Measurements from ENCODE around the gene ARID5B.

Gene ARID5B, protein sequence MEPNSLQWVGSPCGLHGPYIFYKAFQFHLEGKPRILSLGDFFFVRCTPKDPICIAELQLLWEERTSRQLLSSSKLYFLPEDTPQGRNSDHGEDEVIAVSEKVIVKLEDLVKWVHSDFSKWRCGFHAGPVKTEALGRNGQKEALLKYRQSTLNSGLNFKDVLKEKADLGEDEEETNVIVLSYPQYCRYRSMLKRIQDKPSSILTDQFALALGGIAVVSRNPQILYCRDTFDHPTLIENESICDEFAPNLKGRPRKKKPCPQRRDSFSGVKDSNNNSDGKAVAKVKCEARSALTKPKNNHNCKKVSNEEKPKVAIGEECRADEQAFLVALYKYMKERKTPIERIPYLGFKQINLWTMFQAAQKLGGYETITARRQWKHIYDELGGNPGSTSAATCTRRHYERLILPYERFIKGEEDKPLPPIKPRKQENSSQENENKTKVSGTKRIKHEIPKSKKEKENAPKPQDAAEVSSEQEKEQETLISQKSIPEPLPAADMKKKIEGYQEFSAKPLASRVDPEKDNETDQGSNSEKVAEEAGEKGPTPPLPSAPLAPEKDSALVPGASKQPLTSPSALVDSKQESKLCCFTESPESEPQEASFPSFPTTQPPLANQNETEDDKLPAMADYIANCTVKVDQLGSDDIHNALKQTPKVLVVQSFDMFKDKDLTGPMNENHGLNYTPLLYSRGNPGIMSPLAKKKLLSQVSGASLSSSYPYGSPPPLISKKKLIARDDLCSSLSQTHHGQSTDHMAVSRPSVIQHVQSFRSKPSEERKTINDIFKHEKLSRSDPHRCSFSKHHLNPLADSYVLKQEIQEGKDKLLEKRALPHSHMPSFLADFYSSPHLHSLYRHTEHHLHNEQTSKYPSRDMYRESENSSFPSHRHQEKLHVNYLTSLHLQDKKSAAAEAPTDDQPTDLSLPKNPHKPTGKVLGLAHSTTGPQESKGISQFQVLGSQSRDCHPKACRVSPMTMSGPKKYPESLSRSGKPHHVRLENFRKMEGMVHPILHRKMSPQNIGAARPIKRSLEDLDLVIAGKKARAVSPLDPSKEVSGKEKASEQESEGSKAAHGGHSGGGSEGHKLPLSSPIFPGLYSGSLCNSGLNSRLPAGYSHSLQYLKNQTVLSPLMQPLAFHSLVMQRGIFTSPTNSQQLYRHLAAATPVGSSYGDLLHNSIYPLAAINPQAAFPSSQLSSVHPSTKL

DNA sequence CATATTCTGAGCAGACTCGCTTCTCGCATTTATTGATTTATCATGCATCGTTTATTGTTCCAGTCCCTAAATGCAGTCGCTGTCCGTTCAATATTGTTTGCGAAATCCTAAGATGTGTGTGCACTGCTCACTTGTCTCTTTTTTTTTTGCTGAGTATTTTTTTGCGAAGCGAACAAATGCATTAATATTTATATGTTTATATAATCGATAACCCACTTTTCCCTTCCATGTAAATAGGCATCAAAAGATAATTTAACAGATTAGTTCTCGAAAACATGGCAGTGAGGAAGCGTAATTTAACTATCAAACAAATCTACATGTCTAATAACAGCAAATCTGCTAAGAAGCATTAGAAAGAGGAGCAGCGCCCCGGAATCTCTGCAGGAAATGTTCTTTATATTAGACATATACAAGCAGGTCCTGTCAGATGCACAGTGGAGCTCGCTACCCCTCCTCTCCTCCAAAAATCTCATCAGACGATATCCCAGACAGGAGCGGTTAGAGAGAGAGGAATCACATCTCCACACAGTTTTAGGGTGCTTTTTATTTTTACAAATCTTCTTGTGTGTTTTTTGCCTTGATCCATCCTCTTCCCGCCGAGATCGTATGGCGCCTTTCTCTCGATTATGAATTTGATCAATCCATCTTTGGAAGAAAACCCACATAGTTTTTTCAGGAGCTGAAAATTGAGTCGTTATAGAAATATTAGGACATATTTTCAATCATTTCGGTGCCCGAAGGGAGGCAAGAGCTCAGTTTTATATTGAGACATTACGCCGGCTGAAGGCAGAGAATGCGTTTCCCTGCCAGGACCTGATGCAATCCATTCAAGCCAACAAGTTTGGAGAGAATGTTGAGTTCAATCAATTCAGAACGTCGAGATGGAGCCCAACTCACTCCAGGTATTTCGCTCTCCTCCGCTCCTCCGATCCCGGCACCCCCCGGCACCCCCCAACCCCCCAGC is at the start of gene ARID5B:
Gene ARID5B (plus strand): TSS at position 871 of the 964 bp plus-strand sequence. CDS start 11 bp downstream, at position 882.
- peak; percentile 6 to 46 for DNase-seq

DNA sequence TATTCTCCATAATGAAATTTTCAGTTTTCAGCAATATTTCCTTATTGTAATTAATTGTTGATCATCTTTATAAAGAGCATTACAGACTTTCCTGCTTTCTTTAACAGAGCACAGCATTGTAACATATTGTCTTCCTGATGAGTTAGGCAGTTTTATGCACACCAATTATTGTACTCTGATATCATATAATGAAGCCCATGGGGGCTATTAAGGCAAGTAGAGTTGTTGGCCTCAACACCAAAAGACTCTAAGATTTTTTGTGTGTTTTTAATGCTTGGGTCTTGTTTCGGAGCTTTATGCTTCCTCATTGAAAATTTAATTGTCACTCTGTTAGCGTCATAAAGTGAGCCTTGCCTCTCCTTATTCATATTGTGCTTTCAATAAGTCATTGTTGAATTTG is 49.2 kb upstream of the ARID5B start:
- DNase-seq: no peak

DNA sequence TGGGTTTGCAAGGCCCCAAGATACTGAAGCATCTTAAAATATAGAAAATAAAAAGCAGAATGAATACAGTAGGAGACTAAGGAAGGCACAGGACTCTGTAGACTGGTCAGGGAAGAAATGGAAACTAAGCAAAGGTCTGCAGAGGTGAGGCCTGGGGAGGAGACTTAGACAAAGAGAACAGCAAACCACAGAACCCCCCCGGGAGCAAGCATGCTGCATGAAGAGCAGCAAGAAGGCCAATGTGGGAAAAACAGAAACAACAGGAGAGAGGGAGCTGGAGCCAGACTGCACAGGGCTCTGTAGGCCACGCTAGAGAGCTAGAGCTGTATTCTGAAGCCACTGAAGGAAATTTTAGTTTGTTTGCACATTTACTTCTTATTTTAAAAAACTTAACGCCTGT is 45.7 kb upstream of the ARID5B start:
- DNase-seq: no peak

DNA sequence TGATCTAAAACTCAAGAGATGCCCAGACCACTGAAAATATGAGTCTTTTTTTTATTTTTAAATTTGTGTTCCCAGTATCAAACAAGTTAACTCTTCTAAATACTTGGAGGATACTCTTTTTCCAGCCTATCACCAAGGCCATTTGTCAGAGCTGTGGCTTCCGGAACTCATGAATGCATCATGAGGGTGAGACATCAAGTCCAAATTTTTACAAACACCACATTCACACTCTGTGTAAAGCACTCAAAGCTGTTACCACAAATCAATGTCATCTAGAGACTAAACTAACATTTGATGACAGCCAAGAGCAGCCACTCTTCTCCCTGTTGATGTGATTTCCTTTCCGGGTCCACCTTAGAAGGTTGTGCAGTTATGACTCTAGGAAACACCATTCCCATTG is 43.8 kb upstream of the ARID5B start:
- DNase-seq: no peak

DNA sequence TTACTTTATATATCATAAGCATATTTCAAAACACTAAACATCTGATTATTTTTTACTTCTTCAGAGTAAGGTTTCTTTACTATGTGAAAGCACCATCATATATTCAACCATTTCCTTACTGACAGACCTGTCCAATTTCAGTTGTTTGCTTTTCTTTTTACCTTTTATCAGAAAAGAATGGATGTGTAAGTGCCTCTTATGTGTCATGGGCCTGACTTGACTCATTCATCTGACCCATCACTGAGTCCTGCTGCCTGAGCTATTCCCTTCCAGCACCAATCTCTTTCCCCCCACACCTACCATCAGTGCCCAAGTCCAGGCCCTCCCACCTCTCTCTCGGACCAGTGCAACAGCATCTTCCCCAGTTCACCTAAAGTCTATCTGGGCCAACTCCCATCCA is 41.7 kb upstream of the ARID5B start:
- DNase-seq: no peak

DNA sequence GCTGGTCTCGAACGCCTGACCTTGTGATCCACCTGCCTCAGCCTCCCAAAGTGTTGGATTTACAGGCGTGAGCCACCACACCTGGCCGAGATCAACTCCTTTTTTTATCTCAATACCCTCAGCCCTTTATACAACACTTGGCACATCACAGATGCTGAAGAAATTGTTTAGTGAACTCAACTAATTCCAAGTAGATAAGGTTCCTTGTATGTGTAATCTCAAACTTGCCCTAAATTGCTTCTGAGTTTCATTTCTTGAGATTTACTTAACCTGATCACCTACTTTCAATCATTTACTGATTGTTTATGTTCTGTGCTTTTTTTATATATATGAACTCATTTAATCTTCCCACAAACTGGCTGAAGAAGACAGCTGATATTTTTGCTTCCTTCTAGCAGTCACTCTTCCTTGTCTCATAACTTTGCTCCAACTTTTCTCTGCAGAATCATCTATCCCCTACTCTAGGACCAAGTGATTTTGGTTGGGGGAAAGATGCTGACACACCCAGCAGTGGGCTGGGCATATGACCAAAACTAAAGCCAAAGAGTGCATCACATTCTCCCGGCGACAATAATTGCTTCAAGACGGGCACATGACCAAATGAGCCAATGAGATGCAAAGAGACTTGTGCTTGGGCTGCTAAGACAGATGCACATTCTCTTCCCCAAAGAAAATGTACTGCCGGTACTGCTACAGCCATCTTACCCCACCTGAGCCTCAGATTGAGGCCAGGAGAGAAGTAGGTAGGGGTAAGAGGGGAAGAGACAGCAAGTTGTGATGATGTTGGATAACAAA is 40.3 kb upstream of the ARID5B start:
- no peak for DNase-seq

DNA sequence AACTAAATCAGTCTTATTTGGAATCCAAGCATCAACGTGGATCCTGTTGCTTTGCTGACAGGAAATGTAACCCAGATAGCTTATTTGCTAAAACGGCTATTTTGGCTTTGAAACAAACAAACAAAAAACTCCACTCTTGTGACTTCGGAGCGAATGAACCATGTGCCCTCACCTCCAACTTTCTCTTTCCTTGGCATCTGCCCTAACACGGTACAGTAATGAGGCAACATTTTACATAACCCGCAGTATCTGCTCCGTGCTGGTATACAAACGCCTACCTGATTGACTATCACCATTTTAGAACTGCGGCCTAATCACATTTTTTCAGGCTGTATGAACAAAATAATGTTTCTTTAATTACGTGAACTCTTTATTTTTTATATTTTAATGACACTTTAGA is 37.5 kb upstream of the ARID5B start:
- DNase-seq: no peak

DNA sequence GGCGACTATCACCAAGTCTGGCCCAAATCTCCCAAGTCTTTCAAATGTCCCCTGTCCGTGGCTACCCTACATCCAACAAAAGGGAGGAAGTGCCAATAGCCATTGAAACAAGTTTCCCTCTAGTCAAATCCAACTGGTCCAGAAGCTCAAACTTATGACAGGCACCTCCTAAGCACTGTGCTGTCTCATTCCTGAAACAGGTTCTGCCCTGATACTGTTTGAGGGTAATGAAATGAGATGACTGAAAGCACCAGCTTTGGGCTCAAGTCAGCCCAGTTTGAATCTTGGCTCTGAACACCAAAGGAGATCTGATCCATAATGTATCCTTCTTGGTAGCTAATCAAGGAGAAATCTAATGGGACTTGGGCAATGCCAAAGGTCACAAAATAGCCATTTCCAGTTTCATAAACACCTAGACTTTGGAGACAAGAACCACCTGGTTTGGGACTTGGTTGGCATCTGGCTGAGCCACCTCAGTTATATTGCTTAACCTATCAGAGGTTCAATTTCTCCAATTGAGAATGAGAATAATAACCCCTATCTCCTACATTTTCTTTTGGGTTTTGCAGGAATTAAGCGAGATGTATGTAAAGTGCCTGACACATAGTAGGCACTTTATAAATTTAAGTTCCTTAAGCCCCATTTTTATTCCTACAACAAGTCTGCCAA is 34.7 kb upstream of the ARID5B start:
- no peak for DNase-seq

DNA sequence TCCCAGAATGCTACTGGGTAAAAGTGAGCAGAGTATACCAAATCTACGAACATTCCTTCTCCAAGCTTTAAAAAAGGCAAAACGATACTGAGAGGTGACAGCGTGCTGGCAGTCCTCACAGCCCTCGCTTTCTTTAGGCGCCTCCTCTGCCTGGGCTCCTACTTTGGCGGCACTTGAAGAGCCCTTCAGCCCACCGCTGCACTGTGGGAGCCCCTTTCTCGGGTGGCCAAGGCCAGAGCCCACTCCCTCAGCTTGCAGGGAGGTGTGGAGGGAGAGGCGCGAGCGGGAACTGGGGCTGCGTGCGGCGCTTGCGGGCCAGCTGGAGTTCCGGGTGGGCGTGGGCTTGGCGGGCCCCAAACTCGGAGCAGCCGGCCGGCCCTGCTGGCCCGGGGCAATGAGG is 34.1 kb upstream of the ARID5B start:
- peak in 1 of 2 donors; percentile 7 for DNase-seq

DNA sequence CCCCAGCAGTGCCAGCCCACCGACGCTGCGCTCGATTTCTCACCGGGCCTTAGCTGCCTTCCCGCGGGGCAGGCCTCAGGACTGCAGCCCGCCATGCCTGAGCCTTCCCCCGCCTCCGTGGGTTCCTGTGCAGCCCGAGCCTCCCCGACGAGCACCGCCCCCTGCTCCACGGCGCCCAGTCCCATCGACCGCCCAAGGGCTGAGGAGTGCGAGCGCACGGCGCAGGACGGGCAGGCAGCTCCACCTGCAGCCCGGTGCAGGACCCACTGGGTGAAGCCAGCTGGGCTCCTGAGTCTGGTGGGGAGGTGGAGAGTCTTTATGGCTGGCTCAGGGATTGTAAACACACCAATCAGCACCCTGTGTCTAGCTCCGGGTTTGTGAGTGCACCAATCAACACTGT is 33.7 kb upstream of the ARID5B start:
- peak in 1 of 2 donors; percentile 50 for DNase-seq

DNA sequence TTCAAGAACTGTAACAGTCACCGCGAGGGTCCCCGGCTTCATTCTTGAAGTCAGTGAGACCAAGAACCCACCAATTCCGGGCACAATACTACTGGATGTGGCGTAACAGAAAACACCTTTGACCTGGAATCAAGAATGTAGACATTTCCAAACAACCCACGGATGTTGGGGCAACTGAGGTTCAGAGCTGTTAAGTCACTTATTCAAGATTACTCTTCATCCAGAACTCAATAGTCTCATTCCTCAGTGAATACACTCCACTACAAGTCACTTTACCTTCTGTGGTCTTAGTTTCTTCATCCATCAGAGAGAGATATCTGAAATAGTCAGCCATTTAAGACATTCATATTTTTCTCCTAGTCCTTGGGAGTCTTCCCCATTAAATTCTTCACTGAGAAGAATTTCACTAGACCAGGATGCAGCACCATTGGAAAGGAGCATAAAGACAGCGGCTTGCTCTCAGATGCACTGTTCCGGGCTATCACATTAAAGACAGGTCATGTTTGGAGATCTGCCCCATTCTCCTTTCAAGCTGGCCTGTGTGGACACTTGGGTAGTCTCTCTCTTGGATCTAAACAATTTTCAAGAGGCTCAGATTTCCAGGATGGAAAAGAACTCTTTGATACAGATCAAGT is 32.3 kb upstream of the ARID5B start:
- no peak for DNase-seq

DNA sequence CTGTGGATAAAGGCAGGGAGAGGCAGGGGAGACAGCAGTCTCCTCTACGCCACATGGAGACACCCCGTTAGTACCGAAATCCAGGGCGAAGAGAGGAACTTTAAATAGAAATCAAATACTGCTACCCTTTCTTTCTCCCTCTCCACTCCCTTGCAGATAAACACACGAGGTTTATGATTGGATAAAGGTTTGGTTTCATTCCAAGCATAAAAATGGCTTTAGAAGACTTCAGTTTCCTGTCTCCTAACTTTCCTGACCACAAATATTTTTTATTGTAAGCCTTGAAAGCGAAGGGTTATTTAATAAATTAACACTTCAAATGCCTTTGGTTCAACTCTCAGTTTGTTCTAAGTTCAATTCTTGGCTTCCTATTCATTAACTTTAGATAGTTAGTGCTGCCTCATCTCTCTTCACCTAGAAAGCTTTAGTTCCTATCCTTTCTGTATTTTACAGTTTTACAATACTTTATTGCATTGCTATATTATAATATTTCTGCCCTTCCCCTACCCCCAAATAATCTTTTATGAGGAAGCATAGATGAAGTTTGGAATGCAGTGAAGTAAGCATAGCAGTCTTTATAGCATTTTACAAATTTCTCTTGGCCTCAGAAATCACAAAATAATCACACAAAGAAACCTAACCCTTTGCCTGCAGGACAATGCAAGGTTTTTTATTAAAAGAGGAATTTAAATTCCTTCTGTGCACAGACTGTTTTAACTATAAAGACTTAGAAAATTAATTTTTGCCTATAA is 31.5 kb upstream of the ARID5B start:
- no peak for DNase-seq

DNA sequence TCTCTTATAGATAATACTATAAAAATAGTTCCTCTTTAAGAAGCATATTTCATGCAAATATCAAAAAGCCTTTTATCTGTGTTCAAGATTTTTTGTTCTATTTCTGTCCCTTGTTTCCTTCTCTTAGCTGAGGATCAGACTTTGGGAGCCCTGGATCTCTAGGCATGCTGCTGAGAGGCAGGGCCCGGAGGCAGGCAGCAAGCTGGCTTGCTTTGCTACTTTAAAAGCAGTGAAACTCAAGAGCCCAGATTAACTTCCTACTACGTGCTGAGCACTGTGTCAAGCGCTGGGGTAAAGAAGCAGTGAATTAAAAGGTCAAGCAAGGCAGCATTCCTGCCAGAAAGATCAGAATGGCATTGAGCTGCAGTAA is 31.0 kb upstream of the ARID5B start:
- no peak for DNase-seq

DNA sequence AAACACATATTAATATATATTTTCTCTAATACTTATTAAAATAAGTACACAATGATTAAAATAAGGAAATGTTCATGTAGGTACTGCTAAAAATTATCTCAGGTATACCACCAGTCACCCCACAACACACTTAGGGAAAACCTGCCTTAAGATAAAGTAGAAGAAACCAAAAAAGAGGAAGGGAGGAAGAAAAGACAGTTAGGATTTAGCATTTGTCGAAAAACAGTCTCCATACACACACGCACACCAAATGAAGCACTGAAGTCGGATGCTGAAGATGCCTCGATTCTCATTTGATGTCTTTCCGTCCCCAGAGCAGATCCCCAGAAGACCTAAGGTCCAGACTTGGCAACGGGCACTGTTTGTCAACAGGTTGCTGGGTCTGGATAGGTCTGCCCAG is 30.0 kb upstream of the ARID5B start:
- DNase-seq: no peak

DNA sequence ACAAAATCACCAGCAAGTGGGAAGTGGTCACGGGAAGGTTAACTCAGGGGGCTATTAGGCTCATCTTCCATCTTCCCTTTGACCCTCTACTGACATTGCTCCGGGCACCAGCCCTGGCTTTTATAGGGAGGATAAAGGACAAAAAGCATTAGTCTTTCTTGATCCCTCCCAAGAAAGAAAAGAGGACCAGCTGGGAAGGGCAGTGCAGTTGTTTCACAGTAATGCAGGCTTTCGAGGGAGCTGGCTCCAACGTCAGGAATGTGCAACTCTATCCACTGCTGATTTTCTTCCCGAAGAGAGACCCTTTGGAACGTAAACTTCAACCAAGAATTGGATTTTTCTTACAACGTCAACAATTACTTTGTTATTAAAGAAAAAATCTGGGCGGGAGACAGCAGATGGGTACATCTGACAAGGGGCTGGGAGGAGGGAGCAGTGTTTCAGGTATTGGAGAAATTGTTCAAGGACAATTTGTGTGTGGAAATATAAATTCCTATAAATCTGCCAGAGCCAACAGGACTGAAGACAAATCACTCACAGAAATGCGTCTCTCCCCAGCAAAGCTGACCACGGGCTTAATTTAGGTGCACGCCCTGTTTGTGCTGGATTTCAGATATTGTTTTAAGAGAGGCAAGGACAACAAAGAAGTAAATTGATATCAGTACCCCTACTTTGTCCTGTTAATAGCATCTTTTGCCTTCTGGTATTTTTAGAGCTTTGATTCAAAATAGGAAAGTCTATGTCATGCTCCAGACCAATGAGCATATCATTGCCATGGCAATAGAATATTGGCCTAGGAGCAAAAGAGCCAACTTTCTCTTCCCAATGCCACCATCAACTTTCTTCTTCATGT is 23.4 kb upstream of the ARID5B start:
- no peak for DNase-seq

DNA sequence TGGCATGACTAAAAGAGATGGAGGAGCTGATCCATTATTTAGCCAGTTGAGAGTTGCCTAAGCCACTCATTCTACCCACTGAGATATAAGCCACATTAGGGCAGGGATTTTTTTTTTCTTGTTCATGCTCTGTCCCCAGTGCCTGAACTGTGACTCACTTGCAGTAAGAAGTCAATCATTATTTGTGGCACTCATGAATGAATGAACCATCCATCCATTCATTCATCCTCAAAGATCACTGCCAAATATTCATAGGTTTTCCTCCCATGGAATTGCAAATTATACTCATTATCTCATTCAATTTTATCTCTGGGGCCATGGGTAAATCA is 22.8 kb upstream of the ARID5B start:
- DNase-seq: no peak

DNA sequence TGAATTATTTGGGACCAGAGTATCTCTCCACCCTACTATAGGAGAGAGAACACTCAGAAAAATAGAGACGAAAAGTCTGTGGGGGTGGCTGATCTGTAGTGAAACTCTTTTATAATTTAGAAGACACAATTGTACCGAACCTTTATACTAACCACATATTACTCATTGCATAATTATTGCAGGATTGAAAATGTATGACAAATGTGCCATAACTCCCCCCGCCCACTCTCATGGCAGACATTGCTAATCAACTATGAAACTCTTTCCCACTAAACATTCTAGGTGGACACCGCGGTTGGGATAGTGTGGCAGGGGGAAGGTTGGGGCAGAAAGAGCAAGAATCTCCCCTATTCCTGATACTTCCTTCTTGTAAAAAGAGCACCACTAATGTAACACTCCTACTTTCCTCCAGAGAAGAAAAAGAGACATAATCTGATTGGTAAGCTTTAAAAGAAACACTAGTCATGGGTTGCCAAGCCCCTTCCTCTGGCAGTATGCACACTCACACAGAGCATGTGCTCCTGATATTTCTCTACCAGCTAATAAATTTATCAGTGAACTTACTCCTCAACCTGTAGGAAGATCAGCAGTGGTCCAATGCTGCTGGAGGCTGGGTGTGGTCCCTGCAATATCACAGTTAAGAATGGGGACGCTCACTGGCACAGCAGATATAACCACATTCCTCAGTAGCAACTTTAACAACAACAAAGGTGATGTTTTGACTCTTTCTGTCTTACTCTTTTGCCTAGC is 18.7 kb upstream of the ARID5B start:
- DNase-seq: no peak
